H9 (cell line): ENCODE measurements around the gene SPATA46. TPM values are rescaled to one million over a fixed set of nuclear protein-coding genes. Genes with fewer than 3 reads are reported as not detected.

Source experiments
- DNase-seq: peaks from one replicate; pipeline ENCODE4 v3.0.0-alpha.2; 2017
- H2AFZ ChIP-seq: one replicate; pipeline ENCODE4 v1.6.1; 2013; ENCODE audit warnings: mild to moderate bottlenecking, low read length, control low read depth, moderate library complexity
- H2AK5ac ChIP-seq: 2 replicates; pipeline ENCODE4 v1.6.1; 2013; ENCODE audit warnings: low read length, control low read depth, mixed read lengths; ENCODE audit not compliant: insufficient read length
- H2BK120ac ChIP-seq: one replicate; pipeline ENCODE4 v1.6.1; 2013; ENCODE audit warnings: low read depth, mild to moderate bottlenecking, low read length, control low read depth, inconsistent platforms; ENCODE audit not compliant: poor library complexity, severe bottlenecking
- H2BK12ac ChIP-seq: 2 replicates; pipeline ENCODE4 v1.6.1; 2013; ENCODE audit warnings: low read length, control low read depth, mixed read lengths, low read depth; ENCODE audit not compliant: insufficient read length
- H2BK15ac ChIP-seq: 2 replicates; pipeline ENCODE4 v1.6.1; 2013; ENCODE audit warnings: low read depth, low read length, control low read depth
- H2BK20ac ChIP-seq: one replicate; pipeline ENCODE4 v1.6.1; 2013; ENCODE audit warnings: low read depth, mild to moderate bottlenecking, low read length, control low read depth, inconsistent platforms; ENCODE audit not compliant: poor library complexity, severe bottlenecking
- H2BK5ac ChIP-seq: 2 replicates; pipeline ENCODE4 v1.6.1; 2013; ENCODE audit warnings: low read length, control low read depth, mixed read lengths; ENCODE audit not compliant: insufficient read length
- H3K14ac ChIP-seq: 2 replicates; pipeline ENCODE4 v1.6.1; 2013; ENCODE audit warnings: low read length, control low read depth; ENCODE audit not compliant: insufficient read depth
- H3K18ac ChIP-seq: 2 replicates; pipeline ENCODE4 v1.6.1; 2013; ENCODE audit warnings: low read depth, mild to moderate bottlenecking, mixed read lengths, low read length, control low read depth; ENCODE audit not compliant: insufficient read length
- H3K23ac ChIP-seq: 2 replicates; pipeline ENCODE4 v1.6.1; 2013; ENCODE audit warnings: low read length, control low read depth, mixed read lengths, low read depth; ENCODE audit not compliant: insufficient read length
- H3K23me2 ChIP-seq: 2 replicates; pipeline ENCODE4 v1.6.1; 2013; ENCODE audit warnings: low read depth, mild to moderate bottlenecking, mixed read lengths, low read length, control low read depth; ENCODE audit not compliant: insufficient read length, poor library complexity, severe bottlenecking
- H3K27ac ChIP-seq: 2 replicates; pipeline ENCODE4 v1.5.1; 2013; ENCODE audit warnings: low read length, control low read depth, mixed read lengths, low read depth; ENCODE audit not compliant: insufficient read length
- H3K27me3 ChIP-seq: 2 replicates; pipeline ENCODE4 v1.6.1; 2013; ENCODE audit warnings: low read length, control low read depth, inconsistent platforms; ENCODE audit not compliant: insufficient read depth
- H3K4ac ChIP-seq: 2 replicates; pipeline ENCODE4 v1.6.1; 2013; ENCODE audit warnings: low read depth, mild to moderate bottlenecking, control low read depth, inconsistent platforms, low read length, moderate library complexity
- H3K4me1 ChIP-seq: 2 replicates; pipeline ENCODE4 v1.6.1; 2013; ENCODE audit warnings: low read length, control low read depth, inconsistent platforms; ENCODE audit not compliant: insufficient read depth
- H3K4me2 ChIP-seq: 2 replicates; pipeline ENCODE4 v1.6.1; 2013; ENCODE audit warnings: low read length, control low read depth, mixed read lengths; ENCODE audit not compliant: insufficient read length, insufficient read depth
- H3K56ac ChIP-seq: 2 replicates; pipeline ENCODE4 v1.6.1; 2013; ENCODE audit warnings: low read depth, mild to moderate bottlenecking, mixed read lengths, low read length, control low read depth; ENCODE audit not compliant: insufficient read length
- H3K79me1 ChIP-seq: 2 replicates; pipeline ENCODE4 v1.6.1; 2013; ENCODE audit warnings: low read depth, mild to moderate bottlenecking, moderate library complexity, low read length, control low read depth, inconsistent platforms; ENCODE audit not compliant: insufficient read depth, poor library complexity, severe bottlenecking
- H3K79me2 ChIP-seq: 2 replicates; pipeline ENCODE4 v1.6.1; 2013; ENCODE audit warnings: low read length, control low read depth, inconsistent platforms; ENCODE audit not compliant: insufficient read depth
- H3K9ac ChIP-seq: 2 replicates; pipeline ENCODE4 v1.6.1; 2013; ENCODE audit warnings: low read length, control low read depth, mixed read lengths; ENCODE audit not compliant: insufficient read length; ENCODE audit errors: extremely low read depth
- H3K9me3 ChIP-seq: one replicate; pipeline ENCODE4 v1.6.1; 2013; ENCODE audit warnings: low read depth, low read length, inconsistent platforms; ENCODE audit not compliant: control insufficient read depth
- H3T11ph ChIP-seq: one replicate; pipeline ENCODE4 v1.6.1; 2013; ENCODE audit warnings: mild to moderate bottlenecking, low read length, control low read depth, inconsistent platforms
- H4K20me1 ChIP-seq: one replicate; pipeline ENCODE4 v1.6.1; 2013; ENCODE audit not compliant: control insufficient read depth, insufficient read length, insufficient read depth
- H4K5ac ChIP-seq: 2 replicates; pipeline ENCODE4 v1.6.1; 2013; ENCODE audit warnings: low read depth, mild to moderate bottlenecking, mixed read lengths, low read length, control low read depth; ENCODE audit not compliant: insufficient read length
- H4K8ac ChIP-seq: replicated peaks from 2 replicates; pipeline ENCODE4 v1.6.1; 2013; ENCODE audit warnings: low read length, control low read depth, mixed read lengths, low read depth; ENCODE audit not compliant: insufficient read length
- H4K91ac ChIP-seq: 2 replicates; pipeline ENCODE4 v1.6.1; 2013; ENCODE audit warnings: low read depth, mild to moderate bottlenecking, moderate library complexity, mixed read lengths, low read length, control low read depth; ENCODE audit not compliant: insufficient read length
- H3K27ac Mint-ChIP-seq, 3 experiments: 2 replicates in 2 of 3; 3 replicates in 1 of 3; pipeline ENCODE4 v1.8.0; 2020 to 2021; ENCODE audit warnings: mixed read lengths in 3 of 3, mild to moderate bottlenecking in 1 of 3, moderate library complexity in 1 of 3
- H3K27me3 Mint-ChIP-seq: 2 replicates; pipeline ENCODE4 v1.8.0; 2021; ENCODE audit warnings: low read depth, mild to moderate bottlenecking, moderate library complexity, mixed read lengths
- H3K36me3 Mint-ChIP-seq, 3 experiments: 2 replicates in 2 of 3; 3 replicates in 1 of 3; pipeline ENCODE4 v1.8.0; 2020 to 2021; ENCODE audit warnings: low read depth in 3 of 3, mixed read lengths in 3 of 3; ENCODE audit not compliant: insufficient read depth in 1 of 3
- H3K4me1 Mint-ChIP-seq, 2 experiments: 2 replicates each; pipeline ENCODE4 v1.8.0; 2020; ENCODE audit warnings: mixed read lengths in 2 of 2
- H3K4me3 Mint-ChIP-seq, 2 experiments: 2 replicates in 1 of 2; 3 replicates in 1 of 2; pipeline ENCODE4 v1.8.0; 2020 to 2021; ENCODE audit warnings: mild to moderate bottlenecking in 2 of 2, mixed read lengths in 2 of 2, moderate library complexity in 1 of 2
- H3K9me3 Mint-ChIP-seq, 2 experiments: 2 replicates in 1 of 2; 3 replicates in 1 of 2; pipeline ENCODE4 v1.8.0; 2020; ENCODE audit warnings: mild to moderate bottlenecking in 2 of 2, mixed read lengths in 2 of 2, moderate library complexity in 1 of 2
- WGBS: extraction: QIAGEN DNeasy Blood & Tissue Kit; methylation state at CpG from one replicate; pipeline ENCODE4 v1.1.7; 2013; ENCODE audit warnings: missing lambda C conversion rate, low lambda C conversion rate, mixed read lengths; ENCODE audit not compliant: insufficient read length; ENCODE audit errors: extremely low coverage; 5-methylcytosine and 5-hydroxymethylcytosine counted together
- total RNA-seq: library from RNA; stranded (reverse); gene quantifications from 2 replicates; pipeline ENCODE4 v1.2.1, GENCODE V29; 2021
- TF ChIP-seq, protein P1 (sequence below): fragments of 200-600 bp; sonication (generic); conservative IDR thresholded peaks from 3 replicates; pipeline ENCODE4 v1.8.0; 2021; ENCODE audit warnings: antibody characterized with exemption, mild to moderate bottlenecking

Gene SPATA46
- total RNA-seq, 1 experiment from 2014 or later = not detected

DNA sequence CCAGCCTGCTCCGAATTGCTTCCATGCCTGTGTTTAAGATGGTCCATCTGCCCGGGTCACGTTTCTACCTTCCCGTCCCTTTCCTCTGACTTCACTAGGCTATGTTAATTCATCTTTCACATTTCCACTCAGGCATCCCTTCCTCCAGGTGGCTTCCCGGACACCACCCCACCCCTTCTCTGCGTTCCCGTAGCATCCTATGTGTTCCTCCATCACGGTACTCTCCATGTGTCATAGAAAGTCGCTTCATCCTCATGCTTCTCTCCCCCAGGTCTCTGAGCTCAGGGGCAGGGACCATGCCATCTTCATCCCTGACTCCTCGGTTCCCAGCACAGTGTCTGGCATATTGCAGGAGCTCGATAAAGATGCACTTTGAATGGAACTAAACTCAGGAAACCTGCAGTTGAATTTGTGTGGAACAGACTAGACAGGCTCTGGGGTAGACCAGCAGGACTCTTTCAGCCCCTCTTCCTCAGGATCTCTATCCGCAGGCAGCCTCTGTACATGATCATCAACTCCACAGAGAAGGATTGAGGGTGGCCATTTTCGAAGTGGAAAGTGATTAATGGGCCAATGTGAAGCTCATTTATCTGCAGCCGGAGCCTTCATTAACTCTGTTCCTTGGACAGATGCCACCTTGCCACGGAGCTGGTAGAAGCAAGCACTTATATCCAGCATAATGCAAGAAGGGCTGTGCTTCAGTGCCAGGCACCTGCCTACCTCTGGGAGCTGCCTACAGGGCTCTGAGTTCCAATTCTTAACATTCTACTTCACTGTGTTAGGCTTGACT is 13.9 kb upstream of the SPATA46 start:
- no peak overlapping the region for H3K14ac ChIP-seq
- H3K27ac Mint-ChIP-seq = no peak overlapping the region
- H3K23ac ChIP-seq = no peak overlapping the region
- H3K4ac ChIP-seq = no peak overlapping the region
- H3K36me3 Mint-ChIP-seq = no peaks in the 10 kb centered on the region
- H4K5ac ChIP-seq = no peak overlapping the region
- H3K27ac ChIP-seq = no peak overlapping the region
- no peak overlapping the region for H3K4me2 ChIP-seq
- no peak overlapping the region for H2BK5ac ChIP-seq
- no peak overlapping the region for H2AFZ ChIP-seq
- H3K4me1 ChIP-seq = no peaks in the 10 kb centered on the region
- H4K8ac ChIP-seq = no peak overlapping the region
- no peak overlapping the region for H2BK120ac ChIP-seq
- no peaks in the 10 kb centered on the region for H4K20me1 ChIP-seq
- no peaks in the 10 kb centered on the region for H3K9me3 ChIP-seq
- no peak overlapping the region for H3K9ac ChIP-seq
- H3K4me3 Mint-ChIP-seq = no peak overlapping the region
- no peak overlapping the region for H2BK15ac ChIP-seq
- H2BK20ac ChIP-seq = no peak overlapping the region
- peaks cover 21 to 32% of the 10 kb centered on the region in 2 experiments for H3K4me1 Mint-ChIP-seq
- no peak overlapping the region for H2AK5ac ChIP-seq
- H3T11ph ChIP-seq = no peak overlapping the region
- no CpG with 5 or more reads among the region's 15 CpGs for WGBS
- no peaks in the 10 kb centered on the region for H3K23me2 ChIP-seq
- no peak overlapping the region for H3K56ac ChIP-seq
- no peak overlapping the region for H4K91ac ChIP-seq
- H2BK12ac ChIP-seq = no peak overlapping the region
- H3K27me3 ChIP-seq = no peaks in the 10 kb centered on the region
- no peak for DNase-seq
- H3K79me2 ChIP-seq = no peaks in the 10 kb centered on the region
- TF ChIP-seq, protein P1, sequence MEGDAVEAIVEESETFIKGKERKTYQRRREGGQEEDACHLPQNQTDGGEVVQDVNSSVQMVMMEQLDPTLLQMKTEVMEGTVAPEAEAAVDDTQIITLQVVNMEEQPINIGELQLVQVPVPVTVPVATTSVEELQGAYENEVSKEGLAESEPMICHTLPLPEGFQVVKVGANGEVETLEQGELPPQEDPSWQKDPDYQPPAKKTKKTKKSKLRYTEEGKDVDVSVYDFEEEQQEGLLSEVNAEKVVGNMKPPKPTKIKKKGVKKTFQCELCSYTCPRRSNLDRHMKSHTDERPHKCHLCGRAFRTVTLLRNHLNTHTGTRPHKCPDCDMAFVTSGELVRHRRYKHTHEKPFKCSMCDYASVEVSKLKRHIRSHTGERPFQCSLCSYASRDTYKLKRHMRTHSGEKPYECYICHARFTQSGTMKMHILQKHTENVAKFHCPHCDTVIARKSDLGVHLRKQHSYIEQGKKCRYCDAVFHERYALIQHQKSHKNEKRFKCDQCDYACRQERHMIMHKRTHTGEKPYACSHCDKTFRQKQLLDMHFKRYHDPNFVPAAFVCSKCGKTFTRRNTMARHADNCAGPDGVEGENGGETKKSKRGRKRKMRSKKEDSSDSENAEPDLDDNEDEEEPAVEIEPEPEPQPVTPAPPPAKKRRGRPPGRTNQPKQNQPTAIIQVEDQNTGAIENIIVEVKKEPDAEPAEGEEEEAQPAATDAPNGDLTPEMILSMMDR = no peak
- H3K27me3 Mint-ChIP-seq = no peaks in the 10 kb centered on the region; the same call in 1 of the 2 replicates
- no peaks in the 10 kb centered on the region for H3K79me1 ChIP-seq
- H3K18ac ChIP-seq = no peak overlapping the region
- H3K9me3 Mint-ChIP-seq = no peaks in the 10 kb centered on the region
